ENCODE results near the gene PAFAH1B1.
"Not testable (repeated sequence)": the region's sequence is repeated elsewhere in the genome, so short reads cannot be mapped to it uniquely, and the experiment has no call there.

Gene PAFAH1B1

DNA sequence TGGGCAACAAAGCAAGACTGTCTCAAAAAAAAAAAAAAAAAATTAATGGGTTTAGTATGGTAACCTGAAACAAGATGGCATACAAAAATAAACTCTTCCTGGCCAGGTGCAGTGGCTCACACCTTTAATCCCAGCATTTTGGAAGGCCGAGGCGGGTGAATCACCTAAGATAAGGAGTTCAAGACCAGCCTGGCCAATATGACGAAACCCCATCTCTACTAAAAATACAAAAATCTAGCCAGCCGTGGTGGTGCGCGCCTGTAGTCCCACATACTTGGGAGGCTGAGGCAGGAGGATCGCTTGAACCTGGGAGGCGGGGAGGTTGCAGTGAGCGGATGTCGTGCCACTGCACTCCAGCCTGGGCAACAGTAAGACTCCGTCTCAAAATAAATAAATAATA lies 55.7 kb downstream of the PAFAH1B1 start:
- DNase-seq: no peak
- Histone ChIP-seq H3K4me1 (peaks cover 0 to 30% (median 8%) of the 10 kb centered on the region in 4 donors), H3K4me3 (no peak overlapping the region), H3K9me3 (no peaks in the 10 kb centered on the region), H3K27ac (no peak overlapping the region), H3K27me3 (no peaks in the 10 kb centered on the region), H3K36me3 (peaks cover 0 to 21% (median 7%) of the 10 kb centered on the region in 3 donors)
- intact Hi-C loops (cut with DNase I; ENCODE audit: low total_unique reads): no loop called here
- TF ChIP-seq, protein P1, sequence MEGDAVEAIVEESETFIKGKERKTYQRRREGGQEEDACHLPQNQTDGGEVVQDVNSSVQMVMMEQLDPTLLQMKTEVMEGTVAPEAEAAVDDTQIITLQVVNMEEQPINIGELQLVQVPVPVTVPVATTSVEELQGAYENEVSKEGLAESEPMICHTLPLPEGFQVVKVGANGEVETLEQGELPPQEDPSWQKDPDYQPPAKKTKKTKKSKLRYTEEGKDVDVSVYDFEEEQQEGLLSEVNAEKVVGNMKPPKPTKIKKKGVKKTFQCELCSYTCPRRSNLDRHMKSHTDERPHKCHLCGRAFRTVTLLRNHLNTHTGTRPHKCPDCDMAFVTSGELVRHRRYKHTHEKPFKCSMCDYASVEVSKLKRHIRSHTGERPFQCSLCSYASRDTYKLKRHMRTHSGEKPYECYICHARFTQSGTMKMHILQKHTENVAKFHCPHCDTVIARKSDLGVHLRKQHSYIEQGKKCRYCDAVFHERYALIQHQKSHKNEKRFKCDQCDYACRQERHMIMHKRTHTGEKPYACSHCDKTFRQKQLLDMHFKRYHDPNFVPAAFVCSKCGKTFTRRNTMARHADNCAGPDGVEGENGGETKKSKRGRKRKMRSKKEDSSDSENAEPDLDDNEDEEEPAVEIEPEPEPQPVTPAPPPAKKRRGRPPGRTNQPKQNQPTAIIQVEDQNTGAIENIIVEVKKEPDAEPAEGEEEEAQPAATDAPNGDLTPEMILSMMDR (IDR thresholded peaks at IDR 0.05): no peak

DNA sequence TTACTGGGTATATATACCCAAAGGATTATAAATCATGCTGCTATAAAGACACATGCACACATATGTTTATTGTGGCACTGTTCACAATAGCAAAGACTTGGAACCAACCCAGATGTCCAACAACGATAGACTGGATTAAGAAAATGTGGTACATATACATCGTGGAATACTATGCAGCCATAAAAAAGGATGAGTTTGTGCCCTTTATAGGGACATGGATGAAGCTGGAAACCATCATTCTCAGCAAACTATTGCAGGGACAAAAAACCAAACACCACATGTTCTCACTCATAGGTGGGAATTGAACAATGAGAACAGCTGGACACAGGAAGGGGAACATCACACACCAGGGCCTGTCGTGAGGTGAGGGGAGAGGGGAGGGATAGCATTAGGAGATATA lies 59.5 kb downstream of the PAFAH1B1 start:
- Histone ChIP-seq H3K4me1 (peaks cover 0 to 40% (median 10%) of the 10 kb centered on the region in 4 donors), H3K36me3 (peaks cover 0 to 22% (median 7%) of the 10 kb centered on the region in 3 donors)
- intact Hi-C loops (cut with DNase I; ENCODE audit: low total_unique reads): loop anchor here (10.0 kb wide), 1 partner anchor 268 kb away; no protein-coding TSS in a partner anchor
- H3K4me3 ChIP-seq, H3K27ac ChIP-seq, H3K9me3 ChIP-seq, DNase-seq, H3K27me3 ChIP-seq: not testable (repeated sequence)

DNA sequence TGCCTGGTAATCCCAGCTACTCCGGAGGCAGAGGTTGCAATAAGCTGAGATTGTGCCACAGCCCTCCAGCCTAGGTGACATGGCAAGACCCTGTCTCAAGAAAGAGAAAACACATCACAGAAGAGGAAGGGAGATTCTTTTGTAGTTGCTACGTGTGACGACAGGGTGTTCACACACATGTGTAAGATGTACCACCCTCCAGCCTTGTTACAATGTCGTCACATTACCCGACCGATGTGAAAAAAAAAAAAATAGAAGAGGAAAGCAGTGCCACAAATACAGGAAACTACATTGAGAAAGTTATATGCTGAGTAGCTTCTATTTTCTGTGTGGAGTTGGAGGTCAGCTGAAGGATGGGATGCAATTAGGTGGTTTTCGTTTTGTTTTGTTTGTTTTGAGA lies 62.1 kb downstream of the PAFAH1B1 start:
- TF ChIP-seq, protein P1 (IDR thresholded peaks at IDR 0.05): no peak
- intact Hi-C loops (cut with DNase I; ENCODE audit: low total_unique reads): loop anchor here (10.0 kb wide), 1 partner anchor 271 kb away; no protein-coding TSS in a partner anchor
- Histone ChIP-seq H3K27ac (no peak overlapping the region), H3K4me1 (peaks cover 0 to 52% (median 12%) of the 10 kb centered on the region in 4 donors), H3K9me3 (no peaks in the 10 kb centered on the region), H3K4me3 (no peak overlapping the region), H3K27me3 (no peaks in the 10 kb centered on the region), H3K36me3 (peaks cover 0 to 17% (median 7%) of the 10 kb centered on the region in 3 donors)
- no peak for DNase-seq

DNA sequence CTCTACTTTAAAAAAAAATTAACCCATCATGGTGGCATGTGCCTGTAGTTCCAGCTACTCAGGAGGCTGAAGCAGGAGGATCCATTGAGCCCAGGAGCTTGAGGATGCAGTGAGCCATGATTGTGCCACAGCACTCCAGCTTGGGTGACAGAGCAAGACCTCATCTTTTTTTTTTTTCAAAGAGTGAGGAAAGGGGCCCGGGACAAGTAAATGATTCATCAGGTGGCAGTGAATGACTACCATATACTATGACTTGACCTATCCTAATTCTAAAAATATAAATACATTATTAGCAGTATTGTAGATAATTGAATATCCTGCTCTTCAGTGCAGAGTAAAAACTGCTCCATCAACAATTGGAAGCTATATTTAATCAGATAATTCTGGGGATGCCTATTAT lies 62.8 kb downstream of the PAFAH1B1 start:
- Histone ChIP-seq H3K27me3 (no peaks in the 10 kb centered on the region), H3K4me1 (peaks cover 0 to 45% (median 7%) of the 10 kb centered on the region in 4 donors), H3K27ac (no peak overlapping the region), H3K36me3 (peaks cover 0 to 17% (median 7%) of the 10 kb centered on the region in 3 donors), H3K4me3 (no peak overlapping the region), H3K9me3 (no peaks in the 10 kb centered on the region)
- TF ChIP-seq, protein P1 (IDR thresholded peaks at IDR 0.05): no peak
- no peak for DNase-seq
- intact Hi-C loops (cut with DNase I; ENCODE audit: low total_unique reads): loop anchor here (10.0 kb wide), 1 partner anchor 271 kb away; no protein-coding TSS in a partner anchor

DNA sequence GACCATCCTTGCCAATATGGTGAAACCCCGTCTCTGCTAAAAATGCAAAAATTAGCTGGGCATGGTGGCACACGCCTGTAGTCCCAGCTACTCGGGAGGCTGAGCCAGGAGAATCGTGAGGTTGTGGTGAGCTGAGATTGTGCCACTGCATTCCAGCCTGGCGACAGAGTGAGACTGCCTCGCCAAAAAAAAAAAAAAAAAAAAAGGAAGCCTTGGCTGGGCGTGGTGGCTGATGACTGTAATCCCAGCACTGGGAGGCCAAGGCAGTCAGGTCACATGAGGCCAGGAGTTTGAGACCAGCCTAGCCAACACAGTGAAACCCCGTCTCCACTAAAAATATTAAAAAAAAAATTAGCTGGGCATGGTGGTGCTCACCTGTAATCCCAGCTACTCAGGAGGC lies 65.9 kb downstream of the PAFAH1B1 start:
- H3K27ac ChIP-seq: not testable (repeated sequence)

DNA sequence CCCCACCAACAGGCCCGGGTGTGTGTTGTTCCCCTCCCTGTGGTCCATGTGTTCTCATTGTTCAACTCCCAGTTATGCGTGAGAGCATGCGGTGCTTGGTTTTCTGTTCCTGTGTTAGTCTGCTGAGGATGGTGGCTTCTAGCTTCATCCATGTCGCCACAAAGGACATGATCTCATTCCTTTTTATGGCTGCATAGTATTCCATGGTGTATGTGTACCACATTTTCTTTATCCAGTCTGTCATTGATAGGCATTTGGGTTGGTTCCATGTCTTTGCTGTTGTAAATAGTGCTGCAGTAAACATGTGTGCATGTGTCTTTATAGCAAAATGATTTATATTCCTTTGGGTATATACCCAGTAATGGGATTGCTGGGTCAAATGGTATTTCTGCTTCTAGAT lies 67.0 kb downstream of the PAFAH1B1 start:
- peaks cover 0 to 42% (median 5%) of the 10 kb centered on the region in 4 donors for H3K4me1 ChIP-seq
- DNase-seq; H3K4me3 ChIP-seq; H3K9me3 ChIP-seq; H3K36me3 ChIP-seq; H3K27ac ChIP-seq; H3K27me3 ChIP-seq; intact Hi-C loops (cut with DNase I; ENCODE audit: low total_unique reads): not testable (repeated sequence)

More for the DNA sequence above, 65.9 kb downstream of the PAFAH1B1 start:
- DNase-seq, H3K4me3 ChIP-seq, H3K9me3 ChIP-seq, H3K27me3 ChIP-seq, H3K36me3 ChIP-seq: not testable (repeated sequence)
- H3K4me1 ChIP-seq: peaks cover 0 to 48% (median 5%) of the 10 kb centered on the region in 4 donors
- intact Hi-C loops (cut with DNase I; ENCODE audit: low total_unique reads): loop anchor here (10.0 kb wide), 1 partner anchor 275 kb away; no protein-coding TSS in a partner anchor

DNA sequence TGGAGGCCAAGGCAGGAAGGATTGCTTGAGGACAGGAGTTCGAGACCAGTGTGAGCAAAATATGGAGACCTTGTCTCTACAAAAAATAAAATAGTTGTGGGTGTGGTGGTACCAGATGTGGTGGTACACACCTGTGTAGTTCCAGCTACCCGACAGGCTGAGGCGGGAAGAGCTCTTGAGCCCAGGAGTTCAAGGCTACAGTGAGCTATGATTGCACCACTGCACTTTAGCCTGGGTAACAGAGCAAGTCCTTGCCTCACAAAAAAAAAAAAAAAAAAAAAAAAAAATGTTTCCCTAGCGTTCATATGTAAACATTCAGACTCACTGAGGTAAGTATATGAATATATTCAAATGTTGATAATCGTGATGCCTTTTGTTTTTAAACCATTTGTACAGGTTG lies 78.6 kb downstream of the PAFAH1B1 start:
- intact Hi-C loops (cut with DNase I; ENCODE audit: low total_unique reads): no loop called here
- Histone ChIP-seq H3K27me3 (no peaks in the 10 kb centered on the region), H3K4me1 (no peaks in the 10 kb centered on the region), H3K27ac (no peak overlapping the region), H3K4me3 (no peak overlapping the region), H3K36me3 (peaks cover 69 to 92% (median 91%) of the 10 kb centered on the region in 3 donors), H3K9me3 (no peaks in the 10 kb centered on the region)
- DNase-seq: no peak
- TF ChIP-seq, protein P1 (IDR thresholded peaks at IDR 0.05): no peak

DNA sequence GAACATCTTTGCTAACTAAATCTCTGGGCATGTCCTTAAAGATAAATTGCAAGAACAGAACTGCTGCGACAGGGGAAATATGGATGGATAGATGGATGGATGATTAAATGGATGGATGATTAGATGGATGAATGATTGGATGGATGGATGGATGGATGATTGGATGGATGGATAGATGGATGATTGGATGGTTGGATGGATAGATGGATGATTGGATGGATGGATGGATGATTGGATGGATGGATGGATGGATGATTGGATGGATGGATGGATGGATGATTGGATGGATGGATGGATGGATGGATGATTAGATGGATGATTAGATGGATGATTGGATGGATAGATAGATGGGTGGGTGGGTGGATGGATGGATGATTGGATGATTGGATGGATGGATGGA lies 85.8 kb downstream of the PAFAH1B1 start:
- H3K27ac ChIP-seq; H3K9me3 ChIP-seq; intact Hi-C loops (cut with DNase I; ENCODE audit: low total_unique reads); H3K27me3 ChIP-seq; H3K4me1 ChIP-seq; H3K4me3 ChIP-seq; DNase-seq: not testable (repeated sequence)
- peaks cover 69 to 86% (median 86%) of the 10 kb centered on the region in 3 donors for H3K36me3 ChIP-seq
